Astrocyte (in vitro differentiated cells and primary cell): ENCODE measurements around the gene ZGPAT.

Experiments used
- EZH2 ChIP-seq: IDR thresholded peaks from 2 replicates; pipeline ENCODE4 v1.6.1; 2012; ENCODE audit warnings: mild to moderate bottlenecking, low read length, inconsistent platforms; ENCODE audit not compliant: insufficient read depth
- TF ChIP-seq, protein P1 (sequence below): IDR thresholded peaks from 2 replicates; pipeline ENCODE4 v1.5.1; 2011; ENCODE audit warnings: low read depth, mild to moderate bottlenecking, inconsistent platforms, low read length, moderate library complexity; ENCODE audit not compliant: insufficient read depth

DNA sequence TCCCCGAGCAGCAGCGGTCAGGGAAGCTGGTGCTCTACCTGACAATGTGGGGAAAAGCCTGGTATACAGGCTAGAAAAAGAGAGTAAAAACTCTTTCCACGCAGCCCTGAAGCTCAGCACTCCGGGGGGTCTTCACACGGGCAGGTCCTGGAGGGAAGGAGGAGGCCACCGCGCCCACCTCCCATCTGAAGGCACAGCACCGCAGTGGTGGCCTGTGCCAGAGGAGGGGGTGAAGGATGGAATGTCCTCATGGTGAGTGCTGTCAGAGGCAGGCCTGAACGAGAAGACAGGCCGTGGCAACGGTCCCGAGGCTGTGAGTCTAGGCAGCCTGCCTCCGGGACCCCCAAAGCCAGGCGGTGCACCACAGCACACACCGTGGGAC lies 37.6 kb downstream of the ZGPAT start:
- TF ChIP-seq, protein P1, sequence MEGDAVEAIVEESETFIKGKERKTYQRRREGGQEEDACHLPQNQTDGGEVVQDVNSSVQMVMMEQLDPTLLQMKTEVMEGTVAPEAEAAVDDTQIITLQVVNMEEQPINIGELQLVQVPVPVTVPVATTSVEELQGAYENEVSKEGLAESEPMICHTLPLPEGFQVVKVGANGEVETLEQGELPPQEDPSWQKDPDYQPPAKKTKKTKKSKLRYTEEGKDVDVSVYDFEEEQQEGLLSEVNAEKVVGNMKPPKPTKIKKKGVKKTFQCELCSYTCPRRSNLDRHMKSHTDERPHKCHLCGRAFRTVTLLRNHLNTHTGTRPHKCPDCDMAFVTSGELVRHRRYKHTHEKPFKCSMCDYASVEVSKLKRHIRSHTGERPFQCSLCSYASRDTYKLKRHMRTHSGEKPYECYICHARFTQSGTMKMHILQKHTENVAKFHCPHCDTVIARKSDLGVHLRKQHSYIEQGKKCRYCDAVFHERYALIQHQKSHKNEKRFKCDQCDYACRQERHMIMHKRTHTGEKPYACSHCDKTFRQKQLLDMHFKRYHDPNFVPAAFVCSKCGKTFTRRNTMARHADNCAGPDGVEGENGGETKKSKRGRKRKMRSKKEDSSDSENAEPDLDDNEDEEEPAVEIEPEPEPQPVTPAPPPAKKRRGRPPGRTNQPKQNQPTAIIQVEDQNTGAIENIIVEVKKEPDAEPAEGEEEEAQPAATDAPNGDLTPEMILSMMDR, result no peak
- TF ChIP-seq EZH2, result no peak
